SK-N-SH (cell line): ENCODE results near the gene RNU6-9. TPM values are rescaled to one million over a fixed set of nuclear protein-coding genes. Genes with fewer than 3 reads are reported as not detected.

ENCODE experiments used
- CTCF ChIA-PET: fragments of 300-600, 350-600 bp; formaldehyde crosslinking; extraction: SDS; loops from one replicate; lab custom pipeline; 2021; lab: Yijun Ruan, JAX
- POLR2A ChIA-PET: fragments of 350-600 bp; sonication (Branson Sonifier 250); formaldehyde crosslinking; extraction: SDS; loops from one replicate; lab custom pipeline; 2020; ENCODE audit warnings: antibody characterized with exemption, inconsistent platforms; lab: Yijun Ruan, JAX
- DNase-seq: peaks from one replicate; pipeline ENCODE4 v3.0.0; 2012
- H2AFZ ChIP-seq: fragments of 200-600 bp; sonication (generic); 2 replicates; pipeline ENCODE4 v1.8.1; 2016; ENCODE audit warnings: antibody characterized with exemption, mild to moderate bottlenecking, low read depth
- H3F3A ChIP-seq: fragments of 200-600 bp; sonication (generic); replicated peaks from 2 replicates; pipeline ENCODE3; 2016; ENCODE audit warnings: antibody characterized with exemption, mild to moderate bottlenecking; ENCODE audit not compliant: insufficient read depth
- H3K27ac ChIP-seq, 2 experiments: fragments of 200-500 bp in 1 of 2; fragments of 200-600 bp in 1 of 2; sonication (Bioruptor generic) in 1 of 2; sonication (generic), shearing (Covaris generic) in 1 of 2; 2 replicates each; pipeline versions ENCODE4 v1.5.1 to v1.6.1; 2014 to 2016; ENCODE audit warnings: low read depth in 2 of 2, inconsistent platforms in 1 of 2, low read length in 1 of 2, mild to moderate bottlenecking in 1 of 2, mixed read lengths in 1 of 2
- H3K27me3 ChIP-seq: fragments of 200-600 bp; sonication (generic), shearing (Covaris generic); 2 replicates; pipeline ENCODE4 v1.6.1; 2016; ENCODE audit warnings: mixed run types; ENCODE audit not compliant: insufficient read depth
- H3K36me3 ChIP-seq, 2 experiments: fragments of 200-500 bp in 1 of 2; fragments of 200-600 bp in 1 of 2; sonication (Bioruptor generic) in 1 of 2; sonication (generic) in 1 of 2; replicated peaks in 1 of 2; 2 replicates each; pipeline versions ENCODE3 to v1.5.1; 2014 to 2016; ENCODE audit warnings: low read length in 1 of 2, mild to moderate bottlenecking in 1 of 2; ENCODE audit not compliant: insufficient read depth in 2 of 2, control insufficient read depth in 1 of 2
- H3K4me1 ChIP-seq, 2 experiments: fragments of 200-500 bp in 1 of 2; fragments of 200-600 bp in 1 of 2; sonication (Bioruptor generic) in 1 of 2; sonication (generic), shearing (Covaris generic) in 1 of 2; 2 replicates each; pipeline versions ENCODE4 v1.5.1 to v1.6.1; 2014 to 2016; ENCODE audit warnings: low read depth in 1 of 2, low read length in 1 of 2, mixed run types in 1 of 2; ENCODE audit not compliant: insufficient read depth in 2 of 2, control insufficient read depth in 1 of 2
- H3K4me2 ChIP-seq: fragments of 200-600 bp; sonication (generic), shearing (Covaris generic); 2 replicates; pipeline ENCODE4 v1.6.1; 2017; ENCODE audit warnings: mixed run types
- H3K4me3 ChIP-seq, 2 experiments: fragments of 200-500 bp in 1 of 2; fragments of 200-600 bp in 1 of 2; sonication (Bioruptor generic) in 1 of 2; sonication (generic), shearing (Covaris generic) in 1 of 2; 2 replicates each; pipeline versions ENCODE4 v1.5.1 to v1.8.1; 2014 to 2016; ENCODE audit warnings: low read depth in 2 of 2, inconsistent platforms in 1 of 2, low read length in 1 of 2, mild to moderate bottlenecking in 1 of 2, mixed read lengths in 1 of 2, moderate library complexity in 1 of 2
- H3K79me2 ChIP-seq: fragments of 200-600 bp; sonication (generic); 2 replicates; pipeline ENCODE4 v1.8.1; 2017; ENCODE audit warnings: mild to moderate bottlenecking; ENCODE audit not compliant: insufficient read depth
- H3K9ac ChIP-seq: fragments of 200-600 bp; sonication (generic); 2 replicates; pipeline ENCODE4 v1.6.1; 2017; ENCODE audit warnings: mixed run types
- H3K9me2 ChIP-seq: fragments of 200-600 bp; sonication (generic); 2 replicates; pipeline ENCODE4 v1.6.1; 2017; ENCODE audit warnings: mixed run types
- H3K9me3 ChIP-seq: fragments of 200-600 bp; sonication (generic); 2 replicates; pipeline ENCODE4 v1.6.1; 2017; ENCODE audit warnings: mixed run types, mild to moderate bottlenecking, moderate library complexity
- H4K20me1 ChIP-seq: fragments of 200-600 bp; sonication (generic); 2 replicates; pipeline ENCODE4 v1.6.1; 2017; ENCODE audit warnings: mild to moderate bottlenecking, mixed run types; ENCODE audit not compliant: insufficient read depth
- ELF1 ChIP-seq: IDR thresholded peaks from 2 replicates; pipeline ENCODE4 v1.4.0; 2012
- EP300 ChIP-seq, 2 experiments: IDR thresholded peaks; 2 replicates each; pipeline versions ENCODE4 v1.4.0 to v1.6.1; 2012; ENCODE audit warnings: borderline replicate concordance in 1 of 2, low read depth in 1 of 2, low read length in 1 of 2
- FOXJ3 ChIP-seq: sonication (generic); formaldehyde crosslinking; IDR thresholded peaks from 2 replicates; pipeline ENCODE4 v1.5.1; 2020; ENCODE audit warnings: mild to moderate bottlenecking, missing genetic modification reagents
- FOXM1 ChIP-seq: IDR thresholded peaks from 2 replicates; pipeline ENCODE4 v1.4.0; 2012; ENCODE audit warnings: low read depth, mild to moderate bottlenecking
- GATA2 ChIP-seq: sonication (generic); formaldehyde crosslinking; IDR thresholded peaks from 2 replicates; pipeline ENCODE4 v1.5.0; 2020; ENCODE audit warnings: mild to moderate bottlenecking, missing genetic modification reagents
- MEF2A ChIP-seq: IDR thresholded peaks from 2 replicates; pipeline ENCODE4 v1.4.0; 2012; ENCODE audit warnings: low read depth, borderline replicate concordance
- MXI1 ChIP-seq: IDR thresholded peaks from 2 replicates; pipeline ENCODE4 v1.6.1; 2012; ENCODE audit warnings: mild to moderate bottlenecking, low read depth, low read length, improper control_type of control experiment
- NFIC ChIP-seq: IDR thresholded peaks from 2 replicates; pipeline ENCODE4 v1.4.0; 2012; ENCODE audit warnings: borderline replicate concordance
- POLR2AphosphoS5 ChIP-seq: IDR thresholded peaks from 2 replicates; pipeline ENCODE4 v1.6.1; 2012; ENCODE audit warnings: low read depth, low read length
- RCOR1 ChIP-seq: fragments of 150-350 bp; IDR thresholded peaks from 2 replicates; pipeline ENCODE4 v1.6.1; 2017; ENCODE audit warnings: antibody characterized with exemption, low read length
- SMC3 ChIP-seq: IDR thresholded peaks from 2 replicates; pipeline ENCODE4 v1.6.1; 2012; ENCODE audit warnings: low read depth, low read length, improper control_type of control experiment
- TAF1 ChIP-seq: IDR thresholded peaks from 2 replicates; pipeline ENCODE4 v1.6.1; 2012; ENCODE audit warnings: low read depth, mild to moderate bottlenecking, low read length, moderate library complexity, borderline replicate concordance
- WGBS: methylation state at CpG from one replicate; pipeline ENCODE4 v1.1.6; 2017; ENCODE audit warnings: low lambda C conversion rate; 5-methylcytosine and 5-hydroxymethylcytosine counted together
- polyA plus RNA-seq, 3 experiments: library from polyadenylated mRNA; depleted of rRNA; stranded (reverse); fragments of >200 nt; gene quantifications; 2 replicates each; pipeline ENCODE4 v1.2.3, GENCODE V29; 2012
- TF ChIP-seq, protein P1 (sequence below): IDR thresholded peaks from 2 replicates; pipeline ENCODE4 v1.4.0; 2012; ENCODE audit warnings: low read depth, borderline replicate concordance
- TF ChIP-seq, protein P2 (sequence below): fragments of 150-350 bp; IDR thresholded peaks from 2 replicates; pipeline ENCODE4 v1.6.1; 2016; ENCODE audit warnings: mild to moderate bottlenecking, low read depth, low read length
- TF ChIP-seq, protein P3 (sequence below): fragments of 150-350 bp; IDR thresholded peaks from 2 replicates; pipeline ENCODE4 v1.6.1; 2017; ENCODE audit warnings: antibody characterized with exemption, low read length, low read depth, borderline replicate concordance
- TF ChIP-seq, protein P4 (sequence below): IDR thresholded peaks from 2 replicates; pipeline ENCODE4 v1.6.1; 2012; ENCODE audit warnings: mild to moderate bottlenecking, low read depth, low read length, moderate library complexity
- TF ChIP-seq, protein P5 (sequence below): IDR thresholded peaks from 2 replicates; pipeline ENCODE4 v1.4.0; 2012; ENCODE audit warnings: low read depth
- TF ChIP-seq, protein P6 (sequence below): IDR thresholded peaks from 2 replicates; pipeline ENCODE4 v1.4.0; 2012; ENCODE audit warnings: low read depth, borderline replicate concordance

Gene RNU6-9
- polyA plus RNA-seq, 1 of the 3 experiments (the other 2 are of a cell fraction) = not detected

DNA sequence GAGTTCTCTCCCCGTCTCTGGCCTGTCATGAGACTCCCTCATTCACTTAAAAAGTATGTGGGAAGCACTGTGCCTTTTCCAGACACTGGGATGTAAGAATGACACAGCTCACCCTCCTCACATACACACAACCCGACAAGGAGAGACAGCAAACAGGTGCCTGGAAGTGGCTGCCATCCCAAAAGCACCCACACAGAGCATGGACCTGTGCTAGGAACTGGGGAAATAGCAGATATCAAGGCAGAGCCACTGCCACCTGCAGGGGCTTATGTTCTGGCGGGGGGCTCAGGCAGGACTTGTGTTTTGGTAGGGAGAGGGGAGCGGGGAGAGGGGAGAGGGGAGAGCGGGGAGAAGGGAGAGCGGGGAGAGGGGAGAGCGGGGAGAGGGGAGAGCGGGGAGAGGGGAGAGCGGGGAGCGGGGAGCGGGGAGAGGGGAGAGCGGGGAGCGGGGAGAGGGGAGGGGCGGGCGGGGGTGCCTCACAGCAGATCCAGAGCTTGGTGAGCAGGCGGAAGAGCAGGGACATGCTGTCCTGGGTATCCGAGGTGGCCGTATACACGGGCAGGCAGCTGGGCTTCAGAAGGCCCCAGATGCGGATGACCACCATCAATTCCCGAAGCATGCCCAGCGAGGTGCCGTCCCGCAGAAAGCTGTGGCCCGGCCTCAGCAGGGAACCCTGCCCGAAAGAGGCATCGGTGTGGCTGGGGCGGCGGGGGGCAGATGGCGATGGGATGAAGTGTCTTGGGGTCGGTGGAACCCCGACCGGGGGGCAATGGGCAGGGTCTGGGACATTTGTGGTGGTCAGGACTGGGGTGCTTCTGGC is 21.6 kb upstream of the RNU6-9 start:
- H2AFZ ChIP-seq = no peak overlapping the region
- peaks cover 3 to 46% of the 10 kb centered on the region in 2 experiments for H3K36me3 ChIP-seq
- TF ChIP-seq ELF1 (no peak), EP300 (IDR thresholded peaks at IDR 0.05; ENCODE audit: borderline replicate concordance in 1 of 2, low read depth in 1 of 2, low read length in 1 of 2) (no peak), SMC3 (no peak), FOXM1 (no peak), RCOR1 (no peak), FOXJ3 (CRISPR knock-in tag) (no peak), POLR2AphosphoS5 (no peak), TAF1 (no peak), NFIC (no peak), GATA2 (CRISPR knock-in tag) (no peak), MXI1 (no peak), MEF2A (no peak)
- TF ChIP-seq, protein P1, sequence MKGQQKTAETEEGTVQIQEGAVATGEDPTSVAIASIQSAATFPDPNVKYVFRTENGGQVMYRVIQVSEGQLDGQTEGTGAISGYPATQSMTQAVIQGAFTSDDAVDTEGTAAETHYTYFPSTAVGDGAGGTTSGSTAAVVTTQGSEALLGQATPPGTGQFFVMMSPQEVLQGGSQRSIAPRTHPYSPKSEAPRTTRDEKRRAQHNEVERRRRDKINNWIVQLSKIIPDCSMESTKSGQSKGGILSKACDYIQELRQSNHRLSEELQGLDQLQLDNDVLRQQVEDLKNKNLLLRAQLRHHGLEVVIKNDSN = no peak
- TF ChIP-seq, protein P2, sequence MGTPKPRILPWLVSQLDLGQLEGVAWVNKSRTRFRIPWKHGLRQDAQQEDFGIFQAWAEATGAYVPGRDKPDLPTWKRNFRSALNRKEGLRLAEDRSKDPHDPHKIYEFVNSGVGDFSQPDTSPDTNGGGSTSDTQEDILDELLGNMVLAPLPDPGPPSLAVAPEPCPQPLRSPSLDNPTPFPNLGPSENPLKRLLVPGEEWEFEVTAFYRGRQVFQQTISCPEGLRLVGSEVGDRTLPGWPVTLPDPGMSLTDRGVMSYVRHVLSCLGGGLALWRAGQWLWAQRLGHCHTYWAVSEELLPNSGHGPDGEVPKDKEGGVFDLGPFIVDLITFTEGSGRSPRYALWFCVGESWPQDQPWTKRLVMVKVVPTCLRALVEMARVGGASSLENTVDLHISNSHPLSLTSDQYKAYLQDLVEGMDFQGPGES = no peak
- TF ChIP-seq, protein P3, sequence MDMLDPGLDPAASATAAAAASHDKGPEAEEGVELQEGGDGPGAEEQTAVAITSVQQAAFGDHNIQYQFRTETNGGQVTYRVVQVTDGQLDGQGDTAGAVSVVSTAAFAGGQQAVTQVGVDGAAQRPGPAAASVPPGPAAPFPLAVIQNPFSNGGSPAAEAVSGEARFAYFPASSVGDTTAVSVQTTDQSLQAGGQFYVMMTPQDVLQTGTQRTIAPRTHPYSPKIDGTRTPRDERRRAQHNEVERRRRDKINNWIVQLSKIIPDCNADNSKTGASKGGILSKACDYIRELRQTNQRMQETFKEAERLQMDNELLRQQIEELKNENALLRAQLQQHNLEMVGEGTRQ = no peak
- TF ChIP-seq, protein P4, sequence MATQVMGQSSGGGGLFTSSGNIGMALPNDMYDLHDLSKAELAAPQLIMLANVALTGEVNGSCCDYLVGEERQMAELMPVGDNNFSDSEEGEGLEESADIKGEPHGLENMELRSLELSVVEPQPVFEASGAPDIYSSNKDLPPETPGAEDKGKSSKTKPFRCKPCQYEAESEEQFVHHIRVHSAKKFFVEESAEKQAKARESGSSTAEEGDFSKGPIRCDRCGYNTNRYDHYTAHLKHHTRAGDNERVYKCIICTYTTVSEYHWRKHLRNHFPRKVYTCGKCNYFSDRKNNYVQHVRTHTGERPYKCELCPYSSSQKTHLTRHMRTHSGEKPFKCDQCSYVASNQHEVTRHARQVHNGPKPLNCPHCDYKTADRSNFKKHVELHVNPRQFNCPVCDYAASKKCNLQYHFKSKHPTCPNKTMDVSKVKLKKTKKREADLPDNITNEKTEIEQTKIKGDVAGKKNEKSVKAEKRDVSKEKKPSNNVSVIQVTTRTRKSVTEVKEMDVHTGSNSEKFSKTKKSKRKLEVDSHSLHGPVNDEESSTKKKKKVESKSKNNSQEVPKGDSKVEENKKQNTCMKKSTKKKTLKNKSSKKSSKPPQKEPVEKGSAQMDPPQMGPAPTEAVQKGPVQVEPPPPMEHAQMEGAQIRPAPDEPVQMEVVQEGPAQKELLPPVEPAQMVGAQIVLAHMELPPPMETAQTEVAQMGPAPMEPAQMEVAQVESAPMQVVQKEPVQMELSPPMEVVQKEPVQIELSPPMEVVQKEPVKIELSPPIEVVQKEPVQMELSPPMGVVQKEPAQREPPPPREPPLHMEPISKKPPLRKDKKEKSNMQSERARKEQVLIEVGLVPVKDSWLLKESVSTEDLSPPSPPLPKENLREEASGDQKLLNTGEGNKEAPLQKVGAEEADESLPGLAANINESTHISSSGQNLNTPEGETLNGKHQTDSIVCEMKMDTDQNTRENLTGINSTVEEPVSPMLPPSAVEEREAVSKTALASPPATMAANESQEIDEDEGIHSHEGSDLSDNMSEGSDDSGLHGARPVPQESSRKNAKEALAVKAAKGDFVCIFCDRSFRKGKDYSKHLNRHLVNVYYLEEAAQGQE = no peak
- TF ChIP-seq, protein P5, sequence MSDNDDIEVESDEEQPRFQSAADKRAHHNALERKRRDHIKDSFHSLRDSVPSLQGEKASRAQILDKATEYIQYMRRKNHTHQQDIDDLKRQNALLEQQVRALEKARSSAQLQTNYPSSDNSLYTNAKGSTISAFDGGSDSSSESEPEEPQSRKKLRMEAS = no peak
- TF ChIP-seq, protein P6, sequence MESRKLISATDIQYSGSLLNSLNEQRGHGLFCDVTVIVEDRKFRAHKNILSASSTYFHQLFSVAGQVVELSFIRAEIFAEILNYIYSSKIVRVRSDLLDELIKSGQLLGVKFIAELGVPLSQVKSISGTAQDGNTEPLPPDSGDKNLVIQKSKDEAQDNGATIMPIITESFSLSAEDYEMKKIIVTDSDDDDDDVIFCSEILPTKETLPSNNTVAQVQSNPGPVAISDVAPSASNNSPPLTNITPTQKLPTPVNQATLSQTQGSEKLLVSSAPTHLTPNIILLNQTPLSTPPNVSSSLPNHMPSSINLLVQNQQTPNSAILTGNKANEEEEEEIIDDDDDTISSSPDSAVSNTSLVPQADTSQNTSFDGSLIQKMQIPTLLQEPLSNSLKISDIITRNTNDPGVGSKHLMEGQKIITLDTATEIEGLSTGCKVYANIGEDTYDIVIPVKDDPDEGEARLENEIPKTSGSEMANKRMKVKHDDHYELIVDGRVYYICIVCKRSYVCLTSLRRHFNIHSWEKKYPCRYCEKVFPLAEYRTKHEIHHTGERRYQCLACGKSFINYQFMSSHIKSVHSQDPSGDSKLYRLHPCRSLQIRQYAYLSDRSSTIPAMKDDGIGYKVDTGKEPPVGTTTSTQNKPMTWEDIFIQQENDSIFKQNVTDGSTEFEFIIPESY = no peak
- H3K9me2 ChIP-seq = no peaks in the 10 kb centered on the region
- H3K79me2 ChIP-seq = no peaks in the 10 kb centered on the region
- no peak overlapping the region for H3K4me2 ChIP-seq
- no peaks in the 10 kb centered on the region for H3K9me3 ChIP-seq
- ChIA-PET POLR2A (interaction anchor here (0.7 kb wide), 1 partner anchor 7 kb away, joined by 3 read pairs; no protein-coding TSS in a partner anchor), CTCF (interaction anchor here (0.9 to 1.3 kb wide), 4 partner anchors 15 to 111 kb away, joined by 3 to 5 read pairs (median 3); no protein-coding TSS in a partner anchor)
- H4K20me1 ChIP-seq = no peaks in the 10 kb centered on the region
- H3K9ac ChIP-seq = no peak overlapping the region
- no peaks in the 10 kb centered on the region for H3K27me3 ChIP-seq
- H3K4me3 ChIP-seq = no peak overlapping the region
- H3K4me1 ChIP-seq = peaks cover 4 to 16% of the 10 kb centered on the region in 2 experiments; a peak in 2 of 4 replicates
- DNase-seq = peak; percentile 75
- H3F3A ChIP-seq = peaks cover 22% of the 10 kb centered on the region
- 78% methylated on average over 29 of the region's 33 CpGs for WGBS
- H3K27ac ChIP-seq = peak overlapping the region in 1 of 2 experiments; percentile 76; a peak in 2 of 4 replicates
